ENCODE data around the gene FUCA2. TPM values are rescaled to one million over a fixed set of nuclear protein-coding genes. Genes with fewer than 3 reads are reported as not detected.
A peak's percentile ranks its signal among the peaks of the same experiment; 100 is the strongest.
"Not testable (repeated sequence)": the region's sequence is repeated elsewhere in the genome, so short reads cannot be mapped to it uniquely, and the experiment has no call there.

FUCA2 gene
- total RNA-seq, 1 donor = 74.4 TPM

GRCh38 chr6:143449082-143449713, 62.3 kb downstream of the FUCA2 start:
- no peak for DNase-seq (ENCODE audit: low read depth)
- no peak for TF ChIP-seq CTCF (IDR thresholded peaks at IDR 0.05; ENCODE audit: insufficient read depth, low read length)
- H3K4me3 ChIP-seq (ENCODE audit: low read depth, low read length) = peak overlapping the region; percentile 98

DNA sequence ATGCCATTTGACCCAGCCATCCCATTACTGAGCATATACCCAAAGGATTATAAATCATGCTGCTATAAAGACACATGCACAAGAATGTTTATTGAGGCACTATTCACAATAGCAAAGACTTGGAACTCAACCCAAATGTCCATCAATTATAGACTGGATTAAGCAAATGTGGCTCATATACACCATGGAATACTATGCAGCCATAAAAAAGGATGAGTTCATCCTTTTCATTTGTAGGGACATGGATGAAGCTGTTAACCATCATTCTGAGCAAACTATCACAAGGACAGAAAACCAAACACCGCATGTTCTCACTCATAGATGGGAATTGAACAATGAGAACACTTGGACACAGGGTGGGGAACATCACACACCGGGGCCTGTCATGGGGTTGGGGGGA, 63.7 kb downstream of the FUCA2 start:
- DNase-seq (ENCODE audit: low read depth); H3K4me3 ChIP-seq (ENCODE audit: low read depth, low read length): not testable (repeated sequence)

Small RNAs within 50 kb of the gene (small RNA-seq; reads per million reads assigned to genes)
- gene RNA5SP221 = not detected

Other genes with a start within 250 kb of the FUCA2 start
- gene ADAT2, start 61.0 kb downstream of the FUCA2 start, total RNA-seq (ENCODE audit: low replicate concordance) = 6.4 and 7.1 TPM in 2 replicates
- 20.6 and 27.0 TPM in 2 replicates for gene PEX3, start 60.9 kb downstream of the FUCA2 start, total RNA-seq (ENCODE audit: low replicate concordance)
- gene PHACTR2, start 166.2 kb upstream of the FUCA2 start, total RNA-seq (ENCODE audit: low replicate concordance) = 25.8 and 74.7 TPM in 2 replicates

All from fibroblast of the aortic adventitia (primary cell).